Esophagus muscularis mucosa (tissue), 4 donors: Measurements from ENCODE around the gene ELFN2.

Experiments
- EP300 ChIP-seq: sonication (generic); formaldehyde crosslinking; IDR thresholded peaks from one replicate; pipeline ENCODE4 v1.6.1; 2017; ENCODE audit warnings: antibody characterized with exemption
- POLR2A ChIP-seq: fragments of 450-650 bp; IDR thresholded peaks from one replicate; pipeline ENCODE4 v1.6.1; 2017; ENCODE audit warnings: antibody characterized with exemption, moderate library complexity, mild to moderate bottlenecking, low read depth
- POLR2AphosphoS5 ChIP-seq, 2 donors: sonication (generic); formaldehyde crosslinking; IDR thresholded peaks; one replicate each; pipeline ENCODE4 v1.6.1; 2017; ENCODE audit warnings: antibody characterized with exemption in 2 of 2
- TF ChIP-seq, protein P1 (sequence below), 3 experiments: fragments of 200-600 bp in 2 of 3; fragments of 450-650 bp in 1 of 3; sonication (generic) in 2 of 3; IDR thresholded peaks; one replicate each; pipeline ENCODE4 v1.5.1; 2017 to 2019; ENCODE audit warnings: antibody characterized with exemption in 3 of 3, mild to moderate bottlenecking in 2 of 3, moderate library complexity in 1 of 3

DNA sequence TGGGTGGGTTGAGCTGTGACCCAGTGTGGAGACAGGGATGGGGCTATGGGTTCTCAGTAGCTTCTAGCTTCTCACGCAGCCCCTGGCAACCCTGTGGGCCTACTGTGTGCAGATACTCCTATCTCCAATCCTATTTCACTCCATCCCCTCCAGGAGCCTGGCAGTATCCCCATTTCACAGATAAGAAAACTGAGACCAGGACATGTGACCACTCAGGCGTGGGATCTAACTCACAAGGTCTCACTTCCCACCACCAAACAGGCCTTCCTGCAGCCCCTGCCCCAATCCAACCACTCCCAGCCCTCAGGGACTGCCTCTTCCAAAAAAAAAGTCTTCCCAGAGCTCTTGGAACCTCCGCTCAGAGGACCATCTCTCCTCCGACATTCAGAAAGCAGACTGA lies 15.6 kb downstream of the ELFN2 start:
- TF ChIP-seq, protein P1, sequence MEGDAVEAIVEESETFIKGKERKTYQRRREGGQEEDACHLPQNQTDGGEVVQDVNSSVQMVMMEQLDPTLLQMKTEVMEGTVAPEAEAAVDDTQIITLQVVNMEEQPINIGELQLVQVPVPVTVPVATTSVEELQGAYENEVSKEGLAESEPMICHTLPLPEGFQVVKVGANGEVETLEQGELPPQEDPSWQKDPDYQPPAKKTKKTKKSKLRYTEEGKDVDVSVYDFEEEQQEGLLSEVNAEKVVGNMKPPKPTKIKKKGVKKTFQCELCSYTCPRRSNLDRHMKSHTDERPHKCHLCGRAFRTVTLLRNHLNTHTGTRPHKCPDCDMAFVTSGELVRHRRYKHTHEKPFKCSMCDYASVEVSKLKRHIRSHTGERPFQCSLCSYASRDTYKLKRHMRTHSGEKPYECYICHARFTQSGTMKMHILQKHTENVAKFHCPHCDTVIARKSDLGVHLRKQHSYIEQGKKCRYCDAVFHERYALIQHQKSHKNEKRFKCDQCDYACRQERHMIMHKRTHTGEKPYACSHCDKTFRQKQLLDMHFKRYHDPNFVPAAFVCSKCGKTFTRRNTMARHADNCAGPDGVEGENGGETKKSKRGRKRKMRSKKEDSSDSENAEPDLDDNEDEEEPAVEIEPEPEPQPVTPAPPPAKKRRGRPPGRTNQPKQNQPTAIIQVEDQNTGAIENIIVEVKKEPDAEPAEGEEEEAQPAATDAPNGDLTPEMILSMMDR (IDR thresholded peaks at IDR 0.05): no peak
- TF ChIP-seq POLR2A: no peak
- TF ChIP-seq POLR2AphosphoS5 (IDR thresholded peaks at IDR 0.05): no peak
- TF ChIP-seq EP300: no peak
